Pons (tissue), 1 donor: ENCODE measurements around the gene KIDINS220.
"Not testable (repeated sequence)": the region's sequence is repeated elsewhere in the genome, so short reads cannot be mapped to it uniquely, and the experiment has no call there.

ENCODE experiments used
- DNase-seq: peaks from one replicate; pipeline ENCODE4 v3.0.0-alpha.2; 2016; ENCODE audit warnings: low spot score

KIDINS220 gene

GRCh38 chr2:8754106-8754776, 83.2 kb downstream of the KIDINS220 start:
- peak; percentile 98 for DNase-seq

GRCh38 chr2:8753609-8754008, 83.8 kb downstream of the KIDINS220 start:
- peak; percentile 60 for DNase-seq

GRCh38 chr2:8752385-8752784, 85.0 kb downstream of the KIDINS220 start:
- no peak for DNase-seq

DNA sequence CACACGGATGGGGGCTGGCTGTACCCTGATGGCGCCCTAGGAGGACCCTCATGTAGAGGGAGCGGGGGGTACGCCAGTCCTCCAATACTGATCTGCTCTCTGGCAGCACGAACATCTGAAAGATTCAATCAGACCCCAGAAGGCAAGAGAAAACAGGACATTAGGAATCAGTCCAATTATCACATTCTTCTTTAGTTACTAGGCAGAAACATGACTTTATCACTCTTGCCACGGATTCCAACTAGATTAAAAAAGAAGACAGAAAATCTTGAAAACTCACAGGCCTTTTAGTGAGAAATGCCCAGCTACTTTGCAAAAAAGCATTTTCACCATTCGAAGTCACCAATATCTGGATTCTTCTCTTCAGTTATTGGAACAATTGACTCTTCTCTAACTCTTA, 87.2 kb downstream of the KIDINS220 start:
- no peak for DNase-seq

- DNase-seq, result no peak
Measured at GRCh38 chr2:8743261-8743660, 94.2 kb downstream of the KIDINS220 start.

GRCh38 chr2:8740136-8740535, 97.3 kb downstream of the KIDINS220 start:
- DNase-seq, result no peak

DNA sequence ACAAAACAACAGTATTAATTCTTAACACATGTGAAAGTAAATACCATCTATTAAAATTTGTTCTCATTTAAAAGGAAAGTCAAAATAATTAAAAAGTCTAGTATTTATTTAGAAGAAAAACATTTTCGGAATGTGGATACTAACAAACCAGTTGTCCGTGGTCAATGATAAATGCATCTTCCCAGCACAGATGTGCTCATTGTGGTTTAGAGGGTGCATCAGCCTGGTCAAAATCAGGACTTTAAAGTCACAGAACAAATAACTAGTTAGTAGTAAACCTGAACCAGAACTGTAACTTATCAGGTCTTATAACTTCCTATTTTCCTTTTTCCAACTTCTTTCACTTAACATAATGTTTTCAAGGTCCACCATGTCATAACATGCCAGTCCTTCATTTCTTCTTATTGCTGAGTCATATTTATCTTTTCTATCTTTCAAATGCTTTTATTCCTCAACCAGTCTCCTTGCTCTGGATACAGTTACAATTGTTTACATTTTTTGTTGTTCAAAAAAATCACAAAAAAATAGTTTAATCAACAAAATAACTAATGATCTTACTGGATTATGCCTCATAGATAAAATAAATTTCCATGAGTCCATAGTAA, 99.7 kb downstream of the KIDINS220 start:
- no peak for DNase-seq

DNA sequence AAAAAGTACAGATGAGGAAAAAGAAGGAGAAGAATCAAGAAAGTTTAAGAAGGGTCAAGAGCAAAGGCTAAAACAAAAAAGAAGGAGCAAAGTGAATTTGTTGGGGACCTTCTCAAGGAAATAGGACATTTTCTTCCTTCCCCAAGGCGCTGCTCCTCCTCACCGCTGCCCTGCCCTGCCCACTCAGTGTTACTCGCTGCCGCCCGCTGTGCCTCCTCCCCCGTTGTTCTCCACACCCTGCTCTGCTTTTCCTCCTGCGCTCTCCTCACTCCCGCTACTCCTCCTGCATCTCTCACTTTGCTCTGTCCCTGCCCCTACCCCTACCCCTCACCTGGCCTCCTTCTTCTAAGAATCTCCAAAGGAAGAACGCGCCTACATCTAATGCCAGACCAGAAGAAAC, 104.8 kb downstream of the KIDINS220 start:
- no peak for DNase-seq

DNA sequence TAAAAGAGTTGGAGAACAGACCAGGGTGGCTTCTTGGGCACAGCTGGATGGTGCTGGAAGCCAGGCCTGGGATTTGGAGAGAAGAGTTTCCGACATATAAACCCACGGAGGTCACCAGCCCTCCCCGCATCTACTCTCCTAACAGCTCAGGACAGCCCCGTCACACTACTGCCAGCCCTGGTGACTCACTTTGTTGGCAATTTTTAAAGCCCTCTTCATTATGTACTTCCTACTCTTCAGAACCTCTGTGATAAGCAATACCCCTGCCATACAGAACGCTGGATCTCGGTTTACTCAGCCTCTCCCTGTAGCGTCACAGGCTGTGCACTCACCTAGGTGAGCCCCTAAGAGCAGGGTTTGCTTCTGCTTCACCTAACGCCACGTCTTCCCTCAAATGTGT, 107.5 kb downstream of the KIDINS220 start:
- DNase-seq, result no peak

DNA sequence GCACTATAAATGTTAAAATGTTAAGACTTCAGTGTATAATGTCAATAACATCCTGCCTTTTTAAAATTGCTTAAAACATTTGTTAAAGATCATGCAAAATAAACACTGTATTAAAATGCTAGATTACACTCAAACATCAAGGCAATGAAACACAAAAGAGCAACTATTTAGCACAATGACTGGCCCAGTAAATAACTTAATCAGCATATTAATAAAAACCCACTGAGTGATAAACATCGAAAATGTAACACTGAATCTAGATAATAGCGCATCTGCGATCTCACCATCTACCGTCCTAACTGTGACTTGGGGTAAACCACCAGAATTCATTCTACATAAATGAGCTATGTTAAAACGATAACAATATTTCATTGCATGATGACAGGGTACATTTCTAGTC, 108.3 kb downstream of the KIDINS220 start:
- DNase-seq, result not testable (repeated sequence)

DNA sequence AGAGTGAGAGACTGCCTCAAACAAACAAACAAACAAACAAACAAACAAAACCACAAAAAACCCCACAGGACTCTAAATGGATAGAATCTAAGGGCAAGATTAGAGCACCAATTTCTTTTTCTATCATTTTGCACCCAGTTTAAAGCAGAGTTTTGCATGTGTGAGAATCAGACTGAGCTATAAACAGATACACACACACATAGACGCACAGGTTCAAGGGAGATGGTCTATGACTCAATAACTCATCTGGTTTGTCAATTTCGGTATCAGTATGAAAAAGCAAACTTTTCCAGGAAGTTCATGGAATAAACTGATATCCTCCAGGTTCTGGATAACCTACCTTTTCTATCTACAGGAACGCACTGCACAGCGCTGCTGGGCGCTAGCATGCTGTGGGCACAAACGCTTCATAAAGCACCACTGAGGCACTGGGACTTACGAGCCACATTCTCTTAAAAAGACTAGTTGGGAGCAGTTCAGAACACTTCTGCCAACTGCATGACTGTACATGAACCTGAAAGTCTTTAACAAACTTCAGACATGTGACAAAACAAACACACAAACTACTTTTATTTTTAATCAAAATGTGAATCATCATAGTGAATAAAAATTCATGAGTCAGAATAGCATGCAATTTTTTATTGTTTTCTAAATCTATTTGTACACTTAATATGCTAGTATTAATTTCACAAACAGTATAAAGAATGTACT, 109.0 kb downstream of the KIDINS220 start:
- no peak for DNase-seq

DNA sequence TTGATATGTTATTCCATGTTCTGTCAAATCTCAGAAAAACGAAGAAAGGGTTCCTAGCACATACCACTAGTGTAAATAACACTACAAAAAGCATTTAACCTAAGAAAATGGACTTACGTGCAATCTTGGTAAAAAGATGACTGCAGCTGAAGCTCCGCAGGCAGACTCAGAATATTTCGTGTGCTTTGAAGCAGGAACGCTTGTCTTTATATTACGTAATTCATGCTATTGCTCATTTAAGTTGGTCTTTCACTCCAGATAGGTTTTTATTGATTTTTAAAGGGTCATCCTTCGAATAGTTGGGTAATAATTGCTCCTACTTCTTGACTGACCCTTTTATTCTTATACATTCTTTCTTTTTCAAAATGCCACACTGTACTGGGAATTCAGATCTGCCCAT, 111.6 kb downstream of the KIDINS220 start:
- DNase-seq, result no peak

DNA sequence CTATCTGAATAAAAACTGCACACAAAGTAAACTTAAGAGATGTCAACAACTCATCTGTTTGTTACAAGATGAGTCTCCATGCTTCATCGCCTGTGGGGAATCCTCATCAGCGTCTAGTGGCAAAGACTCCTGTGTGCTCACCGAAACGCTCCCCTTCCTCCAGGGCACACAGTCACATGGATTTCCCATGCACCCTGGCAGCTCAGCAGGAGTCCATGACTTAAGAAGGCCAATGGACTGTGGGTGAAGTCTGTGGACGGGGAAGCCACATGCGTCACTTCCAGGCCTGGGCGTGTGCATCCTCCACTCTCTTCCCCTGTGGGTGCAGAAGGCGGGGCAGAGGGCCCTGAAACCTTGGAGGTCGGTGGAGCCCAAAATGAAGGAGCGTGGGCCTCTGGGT, 114.4 kb downstream of the KIDINS220 start:
- DNase-seq, result no peak

DNA sequence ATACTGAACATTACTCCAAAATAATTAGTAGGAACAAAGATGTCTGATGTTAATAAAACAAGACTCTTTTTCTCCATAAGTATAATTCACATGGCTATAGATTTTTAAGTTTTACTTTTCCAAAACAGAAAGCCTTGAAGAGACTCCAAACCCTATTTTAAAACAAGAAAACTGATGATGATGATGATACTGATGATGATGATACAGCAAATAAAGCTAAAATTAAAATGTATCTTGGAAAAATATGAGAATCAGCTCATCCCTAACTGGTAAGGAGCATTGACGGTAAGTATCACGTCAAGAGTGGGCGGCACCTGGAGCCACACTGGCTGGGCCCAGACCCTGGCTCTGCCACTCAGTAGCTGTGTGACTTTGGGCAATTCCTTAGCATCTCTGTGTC, 116.0 kb downstream of the KIDINS220 start:
- DNase-seq, result no peak

- no peak for DNase-seq
Measured at GRCh38 chr2:8720741-8721140, 116.7 kb downstream of the KIDINS220 start.

DNA sequence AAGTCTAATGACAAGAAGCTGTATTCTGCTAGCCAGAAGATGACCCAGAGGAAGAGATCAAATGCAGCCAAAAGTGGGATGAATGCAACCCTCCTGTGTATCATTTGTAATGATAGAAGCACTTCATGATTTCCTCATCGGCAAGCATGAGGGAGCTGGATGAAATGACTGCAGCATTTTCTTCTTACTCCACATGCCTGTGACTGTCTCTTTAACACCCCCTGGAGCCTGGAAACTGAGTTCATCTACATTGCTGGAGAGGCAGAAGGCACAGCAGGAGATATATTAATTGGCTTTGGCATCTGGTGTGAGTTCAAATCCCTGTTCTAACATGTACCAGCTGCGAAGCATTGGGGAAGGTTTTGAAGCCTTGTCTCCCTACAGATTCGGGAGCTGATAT, 117.9 kb downstream of the KIDINS220 start:
- peak; percentile 3 for DNase-seq

DNA sequence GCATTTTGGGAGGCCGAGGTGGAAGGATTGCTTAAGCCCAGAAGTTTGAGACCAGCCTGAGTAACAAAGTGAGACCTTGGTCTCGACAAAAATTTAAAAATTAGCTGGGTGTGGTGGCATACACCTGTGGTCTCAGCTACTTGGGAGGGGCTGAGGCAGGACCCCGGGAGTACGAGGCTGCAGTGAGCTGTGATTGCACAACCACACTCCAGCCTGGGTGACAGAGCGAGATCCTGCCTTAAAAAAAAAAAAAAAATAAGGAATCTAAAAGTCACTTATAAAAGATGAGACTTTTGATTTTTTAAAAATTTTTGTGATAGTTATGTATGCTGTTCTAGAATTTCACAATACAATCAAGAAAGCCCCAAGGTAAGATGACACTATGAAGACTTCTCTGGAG, 122.4 kb downstream of the KIDINS220 start:
- DNase-seq, result no peak

DNA sequence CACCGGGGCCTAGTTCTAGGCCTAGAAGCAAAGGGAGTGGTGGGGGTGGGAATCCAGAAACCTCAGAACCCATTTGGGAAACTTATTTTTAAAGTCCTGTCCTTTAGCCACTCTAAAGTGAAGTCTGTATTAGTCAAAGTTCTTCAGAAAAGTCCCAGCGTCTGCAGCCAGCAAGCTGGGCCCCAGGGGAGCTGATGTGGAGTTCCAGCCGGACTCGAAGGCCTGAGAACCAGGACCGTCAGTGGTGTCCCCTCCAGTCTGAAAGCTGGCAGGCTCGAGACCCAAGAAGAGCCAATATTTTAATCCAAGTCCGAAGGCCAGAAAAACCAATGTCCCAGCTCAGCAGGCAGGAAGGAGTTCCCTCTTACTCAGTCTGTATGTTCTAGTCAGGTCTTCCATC, 123.1 kb downstream of the KIDINS220 start:
- no peak for DNase-seq

DNA sequence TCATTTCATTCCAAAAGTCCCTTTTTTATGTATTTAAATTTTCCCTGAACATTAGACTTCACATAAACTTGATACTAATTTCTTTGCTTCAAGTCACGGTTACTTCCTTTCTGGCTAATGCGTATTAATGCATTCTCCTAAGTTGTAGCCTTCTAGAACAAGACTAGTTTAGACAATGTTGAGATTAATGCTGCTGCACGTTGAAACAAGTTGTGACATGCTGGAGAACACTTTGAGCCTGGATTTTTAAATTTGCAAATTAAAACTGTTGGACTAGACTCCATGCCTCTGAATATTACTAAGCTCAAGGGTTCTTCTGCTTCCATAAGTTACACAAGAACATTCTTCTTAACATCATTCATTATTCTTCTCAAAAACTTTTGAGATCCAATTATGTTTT, 126.5 kb downstream of the KIDINS220 start:
- DNase-seq, result no peak

DNA sequence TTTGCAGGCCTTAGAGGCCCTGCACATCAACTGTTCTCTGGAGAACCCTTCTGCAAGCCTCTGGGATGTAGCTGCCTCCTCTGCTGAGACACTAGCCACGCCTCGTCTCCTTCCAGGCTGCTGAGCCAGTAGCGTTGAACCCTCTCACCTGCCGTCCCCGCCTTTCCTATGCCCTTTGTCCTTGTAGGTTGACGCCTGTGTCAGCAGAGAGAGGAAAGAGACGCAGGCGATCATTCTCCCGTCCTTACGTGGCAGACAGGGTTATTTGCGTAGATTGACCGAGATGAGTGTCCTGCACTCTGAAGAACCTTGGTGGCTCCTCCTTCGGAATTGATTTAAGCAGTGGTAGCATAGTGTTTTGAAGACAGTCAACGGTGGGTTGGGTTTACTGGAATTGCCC, 127.8 kb downstream of the KIDINS220 start:
- no peak for DNase-seq

DNA sequence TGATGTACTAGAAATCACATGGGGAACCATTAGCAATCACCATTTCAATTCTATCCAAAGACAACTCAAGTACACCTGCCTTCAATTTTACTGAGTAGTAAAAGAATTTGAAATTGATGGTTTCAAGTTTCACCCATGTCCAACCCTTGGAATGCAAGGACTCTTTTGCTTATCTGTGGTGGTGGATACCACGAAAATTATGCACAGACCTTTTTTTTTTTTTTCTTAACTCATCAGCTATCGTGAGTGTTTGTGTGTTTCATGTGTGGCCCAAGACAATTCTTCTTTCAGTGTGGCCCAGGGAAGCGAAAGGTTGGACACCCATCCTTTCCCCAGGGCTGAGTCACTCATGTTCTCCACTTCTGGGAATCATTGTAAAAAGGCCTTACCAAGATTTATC, 132.5 kb downstream of the KIDINS220 start:
- DNase-seq, result no peak

DNA sequence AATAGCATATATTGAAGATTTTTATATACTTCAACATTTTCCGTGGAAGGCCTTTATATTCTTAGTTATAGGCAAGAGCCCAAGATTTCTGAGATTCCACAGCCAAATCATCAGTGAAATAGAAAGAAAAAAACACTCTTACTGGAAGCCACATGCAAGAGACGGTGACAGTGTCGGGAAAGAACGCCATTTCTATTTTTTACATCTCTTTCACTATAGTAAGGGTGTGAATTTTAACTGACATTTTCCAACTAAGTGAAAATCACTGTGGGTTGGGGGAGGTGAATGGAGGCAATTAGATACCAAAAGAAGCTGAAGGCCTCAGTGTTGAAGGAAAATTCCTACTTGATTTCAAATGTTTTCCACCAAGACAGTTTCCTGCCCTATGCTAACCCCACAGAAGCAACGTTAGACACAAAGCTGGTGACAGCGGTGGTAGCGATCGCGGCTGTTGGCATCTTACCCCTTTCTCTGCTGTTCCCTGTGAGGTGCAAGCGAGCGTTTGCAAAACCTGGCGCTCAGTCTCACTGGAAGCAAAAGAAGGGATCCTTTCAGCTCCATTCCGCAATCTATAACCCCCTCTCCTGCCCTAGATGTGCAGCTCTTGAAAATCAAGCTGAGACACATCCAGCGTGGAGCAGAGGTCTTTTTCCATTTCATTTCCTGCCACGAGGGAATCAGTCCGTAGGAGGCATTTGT, 135.6 kb downstream of the KIDINS220 start:
- DNase-seq, result no peak

GRCh38 chr2:8699839-8700238, 137.6 kb downstream of the KIDINS220 start:
- DNase-seq, result no peak
